ENCODE results near the gene UBE3D. TPM values are rescaled to one million over a fixed set of nuclear protein-coding genes. Genes with fewer than 3 reads are reported as not detected.

Gene UBE3D
- total and polyA plus RNA-seq, 2 of the 8 experiments (the other 6 are each of a cell fraction or from before 2014, with no cell fraction given), result 5.7 to 16.3 TPM

GRCh38 chr6:83086751-83087150, 21.1 kb upstream of the UBE3D start:
- Histone ChIP-seq H3K4ac (replicated peaks; ENCODE audit: insufficient read length, low read depth, low read length) (no peak overlapping the region), H2BK20ac (ENCODE audit: low read length) (no peak overlapping the region), H4K8ac (ENCODE audit: extremely low read depth, insufficient read depth, low read length) (no peak overlapping the region), H3K14ac (ENCODE audit: insufficient read length) (no peak overlapping the region), H4K5ac (ENCODE audit: insufficient read length, low read depth, low read length) (no peak overlapping the region), H3K9me3 (ENCODE audit: insufficient read depth in 2 of 2, low read depth in 1 of 2, low read length in 1 of 2) (no peaks in the 10 kb centered on the region), H2BK12ac (ENCODE audit: low read depth, low read length) (no peak overlapping the region), H3K23me2 (ENCODE audit: low read depth, low read length) (no peaks in the 10 kb centered on the region), H3K18ac (ENCODE audit: extremely low read depth, low read length) (no peak overlapping the region), H3K79me1 (ENCODE audit: low read depth, low read length) (no peaks in the 10 kb centered on the region), H4K20me1 (replicated peaks in 1 of 2; ENCODE audit: control insufficient read depth in 1 of 2, insufficient read depth in 2 of 2, low read length in 2 of 2) (no peaks in the 10 kb centered on the region), H3K56ac (replicated peaks; ENCODE audit: insufficient read length, low read depth, low read length) (no peak overlapping the region), H2BK120ac (replicated peaks; ENCODE audit: low read depth, low read length) (no peak overlapping the region), H4K91ac (replicated peaks; ENCODE audit: insufficient read length, low read length) (no peak overlapping the region), H3K23ac (ENCODE audit: insufficient read length) (no peak overlapping the region), H2BK15ac (ENCODE audit: low read length) (no peak overlapping the region), H3K9ac (replicated peaks in 1 of 4; ENCODE audit: extremely low read depth in 1 of 4, low read depth in 3 of 4, low read length in 3 of 4) (no peak overlapping the region), H3K27ac (ENCODE audit: low read depth, low read length) (no peak overlapping the region), H3K4me1 (replicated peaks in 1 of 4; ENCODE audit: control insufficient read depth in 3 of 4, insufficient read depth in 4 of 4, low read length in 3 of 4) (no peaks in the 10 kb centered on the region; a peak in 1 of 7 replicates), H3K27me3 (replicated peaks in 1 of 4; ENCODE audit: control insufficient read depth in 3 of 4, extremely low read depth in 1 of 4, insufficient read depth in 3 of 4, low read length in 3 of 4) (peaks cover 0 to 1% (median 0%) of the 10 kb centered on the region in 4 experiments; a peak in 1 of 7 replicates), H2AFZ (ENCODE audit: low read length) (no peak overlapping the region), H2AK5ac (ENCODE audit: low read depth, low read length) (no peak overlapping the region), H3K4me3 (ENCODE audit: extremely low read depth in 1 of 4, insufficient read depth in 2 of 4, low read depth in 3 of 4, low read length in 4 of 4) (no peak overlapping the region), H3K36me3 (ENCODE audit: control insufficient read depth in 2 of 4, insufficient read depth in 4 of 4, low read length in 3 of 4) (no peaks in the 10 kb centered on the region), H2BK5ac (ENCODE audit: low read depth, low read length) (no peak overlapping the region), H3K79me2 (ENCODE audit: control insufficient read depth in 1 of 2, insufficient read depth in 2 of 2, low read length in 2 of 2) (peaks cover 0 to 1% of the 10 kb centered on the region in 2 experiments; a peak in 1 of 4 replicates), H3K4me2 (ENCODE audit: insufficient read depth in 1 of 2, low read depth in 2 of 2, low read length in 2 of 2) (no peak overlapping the region)
- ChIA-PET CTCF (ENCODE audit: partially characterized antibody) (interaction anchor here (0.6 kb wide), 1 partner anchor 20 kb away, joined by 3 read pairs; the partner anchor contains the start of gene DOP1A), POLR2A (ENCODE audit: partially characterized antibody) (interaction anchor here (1.9 kb wide), 1 partner anchor 21 kb away, joined by 7 read pairs; the partner anchor contains the start of gene UBE3D)
- FAIRE-seq, result no peak
- no peak for DNase-seq (ENCODE audit: low read depth in 1 of 2, low spot score in 2 of 2)
- WGBS, 2 experiments (ENCODE audit: extremely low coverage in 1 of 2, insufficient coverage in 1 of 2, insufficient read length in 1 of 2, insufficient replicate concordance in 2 of 2, low coverage in 1 of 2, low lambda C conversion rate in 2 of 2, missing lambda C conversion rate in 1 of 2), result 89% methylated on average over 2 of the region's 2 CpGs; no CpG with 5 or more reads in 1 of the 2 experiments
- TF ChIP-seq CBX8 (IDR thresholded peaks at IDR 0.05; ENCODE audit: borderline replicate concordance, low read depth, low read length) (no peak), TAF1 (IDR thresholded peaks at IDR 0.05; ENCODE audit: low read depth, low read length) (no peak), CBX5 (IDR thresholded peaks at IDR 0.05; ENCODE audit: low read depth, low read length) (no peak), ATF3 (IDR thresholded peaks at IDR 0.05; ENCODE audit: insufficient read depth, low read depth, low read length) (no peak), CHD1 (IDR thresholded peaks at IDR 0.05; ENCODE audit: low read depth, low read length) (no peak), RFX5 (IDR thresholded peaks at IDR 0.05; ENCODE audit: borderline replicate concordance, low read depth, low read length) (no peak), E2F6 (IDR thresholded peaks at IDR 0.05) (no peak), SP4 (IDR thresholded peaks at IDR 0.05; ENCODE audit: low read length) (no peak), MAFK (IDR thresholded peaks at IDR 0.05; ENCODE audit: low read depth, low read length) (no peak), GTF2F1 (IDR thresholded peaks at IDR 0.05; ENCODE audit: borderline replicate concordance, low read depth, low read length) (no peak), POU5F1 (IDR thresholded peaks at IDR 0.05; ENCODE audit: low read depth, low read length) (no peak), SIRT6 (IDR thresholded peaks at IDR 0.05; ENCODE audit: low read length) (no peak), CREB1 (IDR thresholded peaks at IDR 0.05) (no peak), HDAC6 (IDR thresholded peaks at IDR 0.05; ENCODE audit: low read depth, low read length) (no peak)

All from H1 (cell line).